GM10266 (cell line): ENCODE data around the gene SSTR3.

Experiments used
- DNase-seq: peaks from one replicate; pipeline ENCODE4 v3.0.0; 2012; ENCODE audit errors: extremely low spot score
- TF ChIP-seq, protein P1 (sequence below): IDR thresholded peaks from 2 replicates; pipeline ENCODE4 v1.5.1; 2012; ENCODE audit warnings: mild to moderate bottlenecking, low read depth; ENCODE audit not compliant: control insufficient read depth, insufficient read depth; ENCODE audit errors: missing control alignments

The SSTR3 gene

GRCh38 chr22:37218771-37219411 is 6.6 kb upstream of the SSTR3 start:
- peak; percentile 76 for DNase-seq
- TF ChIP-seq, protein P1, sequence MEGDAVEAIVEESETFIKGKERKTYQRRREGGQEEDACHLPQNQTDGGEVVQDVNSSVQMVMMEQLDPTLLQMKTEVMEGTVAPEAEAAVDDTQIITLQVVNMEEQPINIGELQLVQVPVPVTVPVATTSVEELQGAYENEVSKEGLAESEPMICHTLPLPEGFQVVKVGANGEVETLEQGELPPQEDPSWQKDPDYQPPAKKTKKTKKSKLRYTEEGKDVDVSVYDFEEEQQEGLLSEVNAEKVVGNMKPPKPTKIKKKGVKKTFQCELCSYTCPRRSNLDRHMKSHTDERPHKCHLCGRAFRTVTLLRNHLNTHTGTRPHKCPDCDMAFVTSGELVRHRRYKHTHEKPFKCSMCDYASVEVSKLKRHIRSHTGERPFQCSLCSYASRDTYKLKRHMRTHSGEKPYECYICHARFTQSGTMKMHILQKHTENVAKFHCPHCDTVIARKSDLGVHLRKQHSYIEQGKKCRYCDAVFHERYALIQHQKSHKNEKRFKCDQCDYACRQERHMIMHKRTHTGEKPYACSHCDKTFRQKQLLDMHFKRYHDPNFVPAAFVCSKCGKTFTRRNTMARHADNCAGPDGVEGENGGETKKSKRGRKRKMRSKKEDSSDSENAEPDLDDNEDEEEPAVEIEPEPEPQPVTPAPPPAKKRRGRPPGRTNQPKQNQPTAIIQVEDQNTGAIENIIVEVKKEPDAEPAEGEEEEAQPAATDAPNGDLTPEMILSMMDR, result no peak

DNA sequence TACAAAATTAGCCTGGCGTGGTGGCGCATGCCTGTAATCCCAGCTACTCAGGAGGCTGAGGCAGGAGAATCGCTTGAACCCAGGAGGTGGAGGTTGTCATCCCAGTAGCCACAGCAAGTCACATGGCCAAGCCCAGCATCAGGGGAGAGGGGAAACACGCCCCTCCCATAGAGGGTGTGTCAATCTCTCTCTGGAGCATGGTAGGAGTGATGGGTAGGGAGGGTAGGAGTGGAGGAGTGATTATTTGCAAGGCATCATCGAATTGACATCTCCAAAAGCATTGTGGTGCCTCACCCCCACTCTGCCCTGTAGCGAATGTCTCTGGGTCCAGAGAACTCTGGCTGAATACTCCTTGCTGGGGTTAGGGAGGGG is 6.1 kb upstream of the SSTR3 start:
- TF ChIP-seq, protein P1, result no peak
- DNase-seq, result no peak

DNA sequence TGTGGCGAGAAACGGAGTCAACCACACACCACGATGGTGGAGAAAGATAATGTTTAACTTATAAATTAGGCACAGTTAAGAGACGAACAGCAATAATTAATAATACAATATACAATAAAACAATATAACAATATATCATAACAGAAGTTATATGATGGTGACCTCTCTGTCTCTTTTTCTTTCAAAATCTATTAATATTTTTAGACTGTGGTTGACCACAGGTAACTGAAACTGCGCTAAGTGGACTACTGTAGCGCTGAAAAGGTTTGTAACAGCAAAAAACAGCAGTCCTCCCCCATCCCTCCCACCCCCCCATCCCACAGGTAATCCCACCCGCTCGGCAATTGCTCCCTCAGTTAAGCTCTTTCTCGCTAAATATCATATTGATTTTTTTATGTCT is 3.6 kb upstream of the SSTR3 start:
- TF ChIP-seq, protein P1, result no peak
- DNase-seq, result no peak

GRCh38 chr22:37214731-37215030 is 2.4 kb upstream of the SSTR3 start:
- no peak for DNase-seq
- TF ChIP-seq, protein P1, result no peak

DNA sequence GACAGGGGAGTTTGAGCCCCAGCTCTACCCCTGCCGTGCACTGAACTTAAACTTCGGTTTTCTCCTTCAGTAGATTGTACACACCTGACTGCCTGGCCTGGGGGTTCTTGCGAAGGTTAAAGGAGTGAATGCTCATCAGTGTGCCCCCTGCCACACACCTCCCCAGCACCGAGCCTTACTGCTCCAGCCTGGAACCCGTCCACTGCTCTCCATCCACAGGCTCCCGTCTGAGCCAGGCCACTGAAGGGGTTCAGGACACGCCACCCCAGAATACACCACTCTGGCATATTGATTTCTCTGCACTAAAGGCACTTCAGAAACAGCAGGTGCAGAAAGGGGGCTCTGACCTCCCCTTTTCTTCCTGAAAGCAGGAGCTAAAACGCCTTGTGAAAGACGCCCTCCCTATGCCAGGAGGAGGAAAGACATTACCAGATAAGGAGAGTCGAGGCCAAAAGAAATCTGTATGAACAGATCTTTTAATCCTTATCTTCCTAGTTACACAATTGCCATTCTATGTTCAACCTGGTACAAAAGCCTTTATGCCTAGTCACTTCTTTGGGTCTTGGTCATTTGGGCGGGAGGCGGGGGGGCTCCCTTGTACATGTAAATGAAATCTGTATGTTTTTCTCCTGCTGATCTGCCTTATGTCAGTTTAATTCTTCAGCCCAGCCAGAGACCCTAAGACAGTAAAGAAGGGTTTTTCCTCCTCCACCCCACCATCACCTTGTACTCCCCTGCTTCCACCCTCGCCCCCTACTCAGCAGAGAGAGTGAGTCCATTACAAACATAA is 1.9 kb upstream of the SSTR3 start:
- TF ChIP-seq, protein P1, result no peak
- no peak for DNase-seq

DNA sequence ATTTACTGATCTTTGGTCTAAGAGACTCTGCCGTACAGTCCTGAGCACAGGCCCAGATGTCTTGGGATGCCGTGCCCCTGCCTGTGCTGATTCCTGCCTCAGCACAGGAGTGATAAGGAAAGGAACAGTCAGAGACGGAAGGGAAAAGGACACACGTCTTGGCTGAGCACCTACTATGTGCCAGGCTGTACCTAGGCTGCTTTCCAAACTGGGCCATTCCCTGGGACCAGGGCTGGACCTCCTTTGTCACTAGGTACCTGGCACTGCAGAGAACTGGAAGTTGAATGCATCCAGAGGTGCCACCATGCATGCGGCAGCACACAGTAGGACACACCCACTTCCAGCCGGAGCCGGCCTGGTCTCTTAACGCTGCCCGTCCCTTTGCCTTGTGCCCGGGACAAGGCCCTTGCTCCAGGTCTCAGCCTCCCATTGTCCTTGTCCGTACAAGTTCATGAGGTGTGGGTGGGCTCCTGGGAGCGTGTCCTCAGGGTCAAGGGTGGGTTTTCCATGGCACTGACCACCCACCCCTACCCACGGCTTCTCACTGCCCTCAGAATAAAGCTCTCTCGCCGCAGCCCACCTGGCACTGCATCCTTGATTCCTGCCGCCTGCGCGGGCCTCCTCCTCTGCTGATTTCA is 1.1 kb upstream of the SSTR3 start:
- DNase-seq, result no peak
- TF ChIP-seq, protein P1, result no peak

GRCh38 chr22:37211866-37212173 is 457 bp downstream of the SSTR3 start:
- TF ChIP-seq, protein P1, result no peak
- DNase-seq, result no peak
